B cell (primary cell): ENCODE results near the gene USP22.

Source experiments
- CTCF ChIP-seq: fragments of 200-600 bp; IDR thresholded peaks from one replicate; pipeline ENCODE4 v1.8.0; 2022; ENCODE audit warnings: antibody characterized with exemption, mild to moderate bottlenecking
- EZH2 ChIP-seq: IDR thresholded peaks from 2 replicates; pipeline ENCODE4 v1.6.1; 2012; ENCODE audit warnings: borderline replicate concordance, low read depth, mild to moderate bottlenecking, moderate library complexity, low read length; ENCODE audit not compliant: insufficient read depth, poor library complexity, severe bottlenecking

GRCh38 chr17:21066394-21066793 is 23.6 kb upstream of the USP22 start:
- no peak for TF ChIP-seq CTCF
- no peak for TF ChIP-seq EZH2
